Retinal pigment epithelial cell (primary cell): ENCODE data around the gene COLEC11.
"Not testable (repeated sequence)": the region's sequence is repeated elsewhere in the genome, so short reads cannot be mapped to it uniquely, and the experiment has no call there.

Experiments
- DNase-seq: peaks from one replicate; pipeline ENCODE4 v3.0.0-alpha.2; 2010; ENCODE audit warnings: low read depth
- H3K4me3 ChIP-seq: 2 replicates; pipeline ENCODE4 v1.5.1; 2011; ENCODE audit warnings: mild to moderate bottlenecking, low read length, control low read depth, moderate library complexity
- TF ChIP-seq, protein P1 (sequence below): conservative IDR thresholded peaks from 2 replicates; pipeline ENCODE4 v1.5.1; 2011; ENCODE audit warnings: low read depth, low read length, control low read depth, inconsistent platforms

Gene COLEC11

DNA sequence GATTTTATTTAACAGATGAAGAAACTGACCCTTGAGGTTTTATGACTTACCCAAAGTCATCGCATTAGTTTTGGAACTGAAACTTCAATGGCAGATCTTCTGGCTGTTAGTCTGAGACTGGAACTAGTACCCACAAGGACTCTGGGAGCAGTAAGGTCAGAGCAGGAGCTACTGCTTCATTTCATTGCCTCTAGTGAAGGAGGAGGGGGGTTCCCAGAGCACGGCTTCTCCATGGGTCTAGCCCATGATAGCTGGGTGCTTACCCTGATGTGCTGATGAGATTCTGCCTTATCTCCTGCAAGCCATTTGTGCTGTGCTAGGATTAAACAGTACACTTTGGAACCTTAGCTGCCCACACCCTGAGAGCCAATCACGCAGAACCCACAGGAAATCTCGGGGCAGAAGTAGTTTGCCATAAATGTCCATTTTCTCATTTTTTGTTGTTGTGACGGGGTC, 31.4 kb upstream of the COLEC11 start:
- H3K4me3 ChIP-seq, result no peak overlapping the region
- no peak for DNase-seq
- TF ChIP-seq, protein P1, sequence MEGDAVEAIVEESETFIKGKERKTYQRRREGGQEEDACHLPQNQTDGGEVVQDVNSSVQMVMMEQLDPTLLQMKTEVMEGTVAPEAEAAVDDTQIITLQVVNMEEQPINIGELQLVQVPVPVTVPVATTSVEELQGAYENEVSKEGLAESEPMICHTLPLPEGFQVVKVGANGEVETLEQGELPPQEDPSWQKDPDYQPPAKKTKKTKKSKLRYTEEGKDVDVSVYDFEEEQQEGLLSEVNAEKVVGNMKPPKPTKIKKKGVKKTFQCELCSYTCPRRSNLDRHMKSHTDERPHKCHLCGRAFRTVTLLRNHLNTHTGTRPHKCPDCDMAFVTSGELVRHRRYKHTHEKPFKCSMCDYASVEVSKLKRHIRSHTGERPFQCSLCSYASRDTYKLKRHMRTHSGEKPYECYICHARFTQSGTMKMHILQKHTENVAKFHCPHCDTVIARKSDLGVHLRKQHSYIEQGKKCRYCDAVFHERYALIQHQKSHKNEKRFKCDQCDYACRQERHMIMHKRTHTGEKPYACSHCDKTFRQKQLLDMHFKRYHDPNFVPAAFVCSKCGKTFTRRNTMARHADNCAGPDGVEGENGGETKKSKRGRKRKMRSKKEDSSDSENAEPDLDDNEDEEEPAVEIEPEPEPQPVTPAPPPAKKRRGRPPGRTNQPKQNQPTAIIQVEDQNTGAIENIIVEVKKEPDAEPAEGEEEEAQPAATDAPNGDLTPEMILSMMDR, result no peak

DNA sequence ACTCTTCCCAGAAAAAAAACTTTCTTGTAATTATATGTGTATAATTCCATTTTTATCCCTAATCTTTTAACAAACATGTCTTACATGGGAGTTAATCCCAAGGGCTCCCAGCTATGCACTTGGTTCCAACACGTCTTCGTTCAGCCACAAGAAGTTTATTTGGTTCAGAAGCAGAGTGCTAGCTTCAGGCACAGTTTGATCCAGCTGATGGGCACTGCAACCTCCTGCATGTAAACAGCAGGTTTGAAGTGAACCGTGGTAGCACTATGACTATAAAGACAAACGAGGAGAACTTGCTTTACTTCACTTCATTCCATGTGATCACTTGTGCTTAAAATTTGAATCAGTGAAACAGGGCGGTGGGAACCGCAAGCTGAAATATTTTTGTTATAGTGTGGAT, 29.8 kb upstream of the COLEC11 start:
- DNase-seq, result no peak
- no peak overlapping the region for H3K4me3 ChIP-seq
- TF ChIP-seq, protein P1, result no peak

DNA sequence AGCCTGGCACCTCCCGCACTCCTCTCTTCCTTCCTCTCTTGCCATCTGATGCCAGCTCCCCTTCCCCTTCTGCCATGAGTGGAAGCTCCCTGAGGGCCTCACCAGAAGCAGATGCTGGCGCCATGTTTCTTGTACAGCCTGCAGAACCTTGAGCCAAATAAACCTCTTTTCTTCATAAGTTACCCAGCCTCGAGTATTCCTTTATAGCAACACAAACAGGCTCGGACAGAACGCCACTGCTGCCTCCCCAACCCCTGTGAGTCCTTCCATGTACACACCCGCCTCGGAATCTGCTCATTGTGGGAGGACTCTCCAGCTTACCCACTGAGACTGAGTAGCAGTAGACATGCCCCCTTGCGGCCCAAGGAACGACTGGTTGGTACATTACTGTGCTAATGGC, 28.1 kb upstream of the COLEC11 start:
- DNase-seq, result no peak
- TF ChIP-seq, protein P1, result no peak
- no peak overlapping the region for H3K4me3 ChIP-seq

DNA sequence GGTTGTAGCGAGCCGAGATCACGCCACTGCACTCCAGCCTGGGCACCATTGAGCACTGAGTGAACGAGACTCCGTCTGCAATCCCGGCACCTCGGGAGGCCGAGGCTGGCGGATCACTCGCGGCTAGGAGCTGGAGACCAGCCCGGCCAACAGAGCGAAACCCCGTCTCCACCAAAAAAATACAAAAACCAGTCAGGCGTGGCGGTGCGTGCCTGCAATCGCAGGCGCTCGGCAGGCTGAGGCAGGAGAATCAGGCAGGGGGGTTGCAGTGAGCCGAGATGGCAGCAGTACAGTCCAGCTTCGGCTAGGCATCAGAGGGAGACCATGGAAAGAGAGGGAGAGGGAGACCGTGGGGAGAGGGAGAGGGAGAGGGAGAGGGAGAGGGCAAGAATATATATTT, 25.3 kb upstream of the COLEC11 start:
- not testable (repeated sequence) for H3K4me3 ChIP-seq, DNase-seq

DNA sequence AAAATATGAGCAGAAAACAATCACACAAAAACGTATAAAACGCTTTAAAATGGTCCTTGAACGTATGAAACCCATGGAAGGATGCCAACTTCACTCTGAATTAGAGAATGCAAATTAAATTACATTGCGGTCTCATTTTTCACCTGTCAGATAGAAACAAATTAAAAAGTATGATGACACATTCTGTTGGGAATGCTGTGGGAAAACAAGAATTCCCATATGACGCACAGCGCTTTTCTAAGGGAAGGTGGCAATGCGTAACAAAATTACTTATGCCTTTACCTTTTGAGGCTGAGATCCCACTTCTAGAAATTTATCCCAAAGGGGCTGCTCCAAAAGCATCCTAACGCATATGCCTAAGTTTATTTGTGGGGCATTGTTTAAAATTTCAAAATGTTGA, 23.6 kb upstream of the COLEC11 start:
- TF ChIP-seq, protein P1, result no peak
- H3K4me3 ChIP-seq, result no peak overlapping the region
- no peak for DNase-seq

DNA sequence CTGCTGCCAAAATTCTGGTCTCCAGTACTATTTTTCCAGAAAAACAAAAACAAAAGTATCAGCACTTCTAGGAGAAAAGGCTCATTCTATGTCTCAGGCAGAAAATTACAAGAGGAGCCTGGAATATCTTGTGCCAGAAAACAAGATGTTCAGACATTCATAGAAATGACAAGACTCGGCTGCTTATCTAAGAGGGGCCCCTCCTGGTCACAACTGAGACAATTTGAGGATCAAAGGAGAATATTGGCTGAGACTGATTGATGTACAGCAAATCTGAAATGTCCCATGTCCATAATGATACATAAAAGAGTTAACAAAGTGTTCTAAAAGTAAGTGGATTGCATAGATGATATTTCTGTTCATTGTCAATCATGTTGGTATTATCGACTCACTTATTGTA, 22.3 kb upstream of the COLEC11 start:
- TF ChIP-seq, protein P1, result no peak
- DNase-seq, result no peak
- H3K4me3 ChIP-seq, result no peak overlapping the region

DNA sequence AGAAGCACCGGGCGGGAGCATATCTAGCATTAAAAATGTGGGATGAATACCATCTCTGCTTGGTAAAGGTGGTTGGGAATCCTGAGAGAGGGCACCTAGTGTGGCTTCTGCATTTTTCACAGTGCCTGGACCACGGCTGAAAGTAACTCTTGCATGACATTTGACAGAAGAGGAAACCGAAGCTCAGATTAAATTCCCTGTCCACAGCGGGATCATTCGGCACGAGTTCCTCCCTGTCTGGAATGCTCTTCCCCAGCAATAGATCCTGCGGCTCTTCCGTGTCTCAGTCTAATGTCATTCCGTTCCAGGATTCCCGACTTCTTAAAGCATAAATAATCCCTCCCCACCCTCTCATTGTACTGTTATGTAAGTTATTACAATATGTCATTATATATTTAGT, 20.8 kb upstream of the COLEC11 start:
- DNase-seq, result no peak
- TF ChIP-seq, protein P1, result no peak
- no peak overlapping the region for H3K4me3 ChIP-seq

DNA sequence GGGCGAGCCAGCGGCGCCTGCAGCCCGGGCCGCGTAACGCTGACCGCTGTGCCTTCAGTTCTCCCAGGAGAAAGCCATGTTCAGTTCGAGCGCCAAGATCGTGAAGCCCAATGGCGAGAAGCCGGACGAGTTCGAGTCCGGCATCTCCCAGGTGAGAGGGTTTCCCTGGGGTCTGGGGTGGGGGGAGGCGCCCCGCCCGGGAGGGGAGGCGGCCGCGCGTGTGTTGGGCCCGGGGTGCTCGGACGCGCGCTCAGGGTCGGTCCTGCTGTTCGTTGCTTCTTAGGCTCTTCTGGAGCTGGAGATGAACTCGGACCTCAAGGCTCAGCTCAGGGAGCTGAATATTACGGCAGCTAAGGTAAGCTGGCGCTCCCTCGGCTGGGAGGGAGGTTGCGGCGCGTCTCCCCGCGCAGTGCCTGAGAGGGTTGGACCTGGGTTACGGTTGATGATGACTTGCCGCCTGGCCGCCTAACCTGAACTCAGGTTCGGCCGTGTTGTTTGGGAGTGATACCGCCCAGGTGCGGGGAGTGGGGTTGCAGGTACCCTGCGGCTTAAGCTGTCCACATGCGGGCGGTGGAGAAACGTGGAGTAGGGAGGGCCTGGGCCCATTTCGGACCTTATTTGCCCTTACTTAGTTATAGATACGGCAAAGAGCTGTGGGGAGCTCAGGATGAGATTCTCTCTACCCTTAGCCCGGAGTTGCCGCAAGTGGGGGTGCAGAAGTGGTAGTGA, 19.2 kb upstream of the COLEC11 start:
- H3K4me3 ChIP-seq, result peak overlapping the region; percentile 98
- TF ChIP-seq, protein P1, result no peak
- no peak for DNase-seq

DNA sequence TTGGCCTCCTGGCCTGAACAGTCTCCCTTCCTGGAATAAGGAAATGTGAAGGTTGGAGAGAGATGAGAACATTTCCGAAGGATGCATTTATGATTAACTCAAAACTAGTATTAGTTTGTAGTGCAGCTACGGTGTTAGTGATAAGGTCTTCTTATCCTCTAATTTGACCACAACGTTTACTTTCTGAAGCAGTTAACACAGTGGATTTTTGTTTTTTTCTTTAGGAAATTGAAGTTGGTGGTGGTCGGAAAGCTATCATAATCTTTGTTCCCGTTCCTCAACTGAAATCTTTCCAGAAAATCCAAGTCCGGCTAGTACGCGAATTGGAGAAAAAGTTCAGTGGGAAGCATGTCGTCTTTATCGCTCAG, 18.7 kb upstream of the COLEC11 start:
- not testable (repeated sequence) for DNase-seq
- H3K4me3 ChIP-seq, result peak overlapping the region; percentile 98
